Panc1 (cell line): Measurements from ENCODE around the gene NCK2. TPM values are rescaled to one million over a fixed set of nuclear protein-coding genes. Genes with fewer than 3 reads are reported as not detected.

Experiments
- ATAC-seq: fragments of 200-7000 bp; cut with Tn5 transposase; 2 replicates; pipeline ENCODE4 v1.9.1; 2020; ENCODE audit warnings: mild to moderate bottlenecking, moderate library complexity
- BruUV-seq: library from RNA; stranded (reverse); fragments of 400-500 nt; replicated peaks from 2 replicates; lab custom pipeline; 2021; lab: Mats Ljungman, UMichigan
- CTCF ChIA-PET: fragments of 300-600 bp; sonication (Branson Sonifier 250); formaldehyde crosslinking; loops from one replicate; lab custom pipeline; 2022; ENCODE audit warnings: antibody characterized with exemption; lab: Charles Lee
- POLR2A ChIA-PET: fragments of 300-600 bp; sonication (Branson Sonifier 250); formaldehyde crosslinking; loops from one replicate; lab custom pipeline; 2022; ENCODE audit warnings: antibody characterized with exemption; lab: Charles Lee
- DNase-seq: peaks from one replicate; pipeline ENCODE4 v3.0.0-alpha.2; 2010; ENCODE audit warnings: low read depth, low spot score
- H3K27ac ChIP-seq: 2 replicates; pipeline ENCODE4 v1.5.1; 2011; ENCODE audit warnings: mild to moderate bottlenecking, low read length, inconsistent platforms
- H3K27me3 ChIP-seq: fragments of 200-500 bp; sonication (Bioruptor generic); 2 replicates; pipeline ENCODE4 v1.6.0; 2014; ENCODE audit warnings: low read length, inconsistent platforms; ENCODE audit not compliant: control insufficient read depth, insufficient read depth
- H3K36me3 ChIP-seq: fragments of 200-500 bp; sonication (Bioruptor generic); 2 replicates; pipeline ENCODE4 v1.5.1; 2014; ENCODE audit warnings: inconsistent platforms, mild to moderate bottlenecking, low read length, moderate library complexity; ENCODE audit not compliant: control insufficient read depth, insufficient read depth
- H3K4me1 ChIP-seq: 2 replicates; pipeline ENCODE4 v1.5.1; 2011; ENCODE audit warnings: inconsistent platforms, mild to moderate bottlenecking, low read length, moderate library complexity; ENCODE audit not compliant: control insufficient read depth, insufficient read depth
- H3K4me3 ChIP-seq, 2 experiments: 2 replicates each; pipeline ENCODE4 v1.5.1; 2011 to 2012; ENCODE audit warnings: low read depth in 2 of 2, low read length in 2 of 2, mild to moderate bottlenecking in 2 of 2, inconsistent platforms in 1 of 2, moderate library complexity in 1 of 2
- H3K9me3 ChIP-seq: fragments of 200-500 bp; sonication (Bioruptor generic); 2 replicates; pipeline ENCODE4 v1.5.1; 2014; ENCODE audit warnings: low read depth, mild to moderate bottlenecking, inconsistent platforms, low read length, moderate library complexity; ENCODE audit not compliant: control insufficient read depth, insufficient read depth
- CTCF ChIP-seq: fragments of 450-650 bp; IDR thresholded peaks from 2 replicates; pipeline ENCODE4 v1.5.1; 2017; ENCODE audit warnings: mild to moderate bottlenecking
- POLR2AphosphoS5 ChIP-seq: IDR thresholded peaks from 2 replicates; pipeline ENCODE4 v1.6.1; 2012; ENCODE audit warnings: mild to moderate bottlenecking, low read depth, low read length, moderate library complexity
- REST ChIP-seq, 2 experiments: IDR thresholded peaks; 2 replicates each; pipeline ENCODE4 v1.6.1; 2011 to 2012; ENCODE audit warnings: low read depth in 2 of 2, control low read depth in 1 of 2, low read length in 1 of 2, mild to moderate bottlenecking in 1 of 2, moderate library complexity in 1 of 2; ENCODE audit not compliant: insufficient read depth in 1 of 2
- SIN3A ChIP-seq: IDR thresholded peaks from 2 replicates; pipeline ENCODE4 v1.6.1; 2012; ENCODE audit warnings: low read depth, mild to moderate bottlenecking, low read length, moderate library complexity, borderline replicate concordance; ENCODE audit not compliant: insufficient read depth
- TCF7L2 ChIP-seq: IDR thresholded peaks from 2 replicates; pipeline ENCODE4 v1.6.1; 2011; ENCODE audit warnings: mild to moderate bottlenecking, low read depth, low read length, inconsistent platforms
- in situ Hi-C: cut with HindIII; loops from 2 replicates; pipeline ENCODE4 v1.10.0; 2016; ENCODE audit warnings: low sequenced_read_pairs, low pct_unique_long_range_greater_than_20kb
- intact Hi-C: fragments of 100-400 bp; cut with micrococcal nuclease; formaldehyde crosslinking; loops from one replicate; pipeline ENCODE4 v1.10.0; 2022; ENCODE audit not compliant: unreplicated experiment
- total RNA-seq: library from RNA; stranded (reverse); gene quantifications from one replicate; pipeline ENCODE4 v1.2.1, GENCODE V29; 2021; ENCODE audit not compliant: unreplicated experiment

NCK2 gene
- total RNA-seq, 1 experiment from 2014 or later, result 60.7 TPM

GRCh38 chr2:105722726-105723297, 21.9 kb upstream of the NCK2 start:
- TF ChIP-seq CTCF (no peak), SIN3A (no peak), TCF7L2 (no peak), POLR2AphosphoS5 (no peak), REST (IDR thresholded peaks at IDR 0.05; ENCODE audit: insufficient read depth in 1 of 2, low read depth in 2 of 2, low read length in 1 of 2) (no peak)
- BruUV-seq, result no TSS peak
- peaks cover 5% of the 10 kb centered on the region; the same call in 1 of the 2 replicates for H3K27me3 ChIP-seq
- in situ Hi-C loops, result no loop called here
- no peak overlapping the region for H3K27ac ChIP-seq
- H3K4me1 ChIP-seq, result no peaks in the 10 kb centered on the region
- DNase-seq (no peak), ATAC-seq (no peak; the same call in 1 of the 2 replicates)
- ChIA-PET CTCF (no interaction called here), POLR2A (no interaction called here)
- H3K9me3 ChIP-seq, result no peaks in the 10 kb centered on the region
- intact Hi-C loops, result no loop called here
- no peak overlapping the region for H3K4me3 ChIP-seq
- no peaks in the 10 kb centered on the region for H3K36me3 ChIP-seq

GRCh38 chr2:105723431-105723830, 21.3 kb upstream of the NCK2 start:
- POLR2A ChIA-PET, result no interaction called here
- BruUV-seq, result no TSS peak
- no peak overlapping the region for H3K27ac ChIP-seq
- ATAC-seq, result no peak
- in situ Hi-C loops, result no loop called here
- CTCF ChIA-PET, result no interaction called here
- no peak for DNase-seq
- TF ChIP-seq CTCF (no peak), POLR2AphosphoS5 (no peak), TCF7L2 (no peak)
- H3K36me3 ChIP-seq, result no peaks in the 10 kb centered on the region
- no peaks in the 10 kb centered on the region for H3K27me3 ChIP-seq
- H3K4me1 ChIP-seq, result no peaks in the 10 kb centered on the region
- no peaks in the 10 kb centered on the region for H3K9me3 ChIP-seq
- no peak overlapping the region for H3K4me3 ChIP-seq
- intact Hi-C loops, result no loop called here
